Activated T-cell treated with anti-CD3 and anti-CD28 coated beads for 48 hours (primary cell): ENCODE measurements around the gene TOGARAM2.

Source experiments
- DNase-seq: peaks from one replicate; pipeline ENCODE4 v3.0.0-alpha.2; 2020; ENCODE audit warnings: low read depth

The TOGARAM2 gene

DNA sequence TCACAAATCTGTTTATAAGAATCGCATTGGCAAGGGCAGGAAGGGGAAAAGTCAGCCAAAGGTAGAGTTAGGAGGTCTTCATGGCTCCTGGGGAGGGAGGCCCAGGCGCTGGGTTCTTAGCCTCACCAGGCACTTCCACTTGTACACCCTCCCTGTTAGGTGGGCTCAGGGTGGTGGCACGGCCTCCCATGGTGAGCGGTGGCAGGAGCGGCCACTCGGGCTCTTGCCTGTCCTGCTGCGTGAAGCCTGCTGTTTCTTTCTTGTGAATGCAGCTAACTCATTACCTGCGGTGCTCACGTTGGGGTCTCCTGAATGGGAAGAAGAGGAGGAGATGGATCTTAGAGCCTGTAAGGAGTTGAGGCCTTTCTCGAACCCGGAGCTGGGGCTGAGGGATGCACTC, 40.8 kb downstream of the TOGARAM2 start:
- no peak for DNase-seq

DNA sequence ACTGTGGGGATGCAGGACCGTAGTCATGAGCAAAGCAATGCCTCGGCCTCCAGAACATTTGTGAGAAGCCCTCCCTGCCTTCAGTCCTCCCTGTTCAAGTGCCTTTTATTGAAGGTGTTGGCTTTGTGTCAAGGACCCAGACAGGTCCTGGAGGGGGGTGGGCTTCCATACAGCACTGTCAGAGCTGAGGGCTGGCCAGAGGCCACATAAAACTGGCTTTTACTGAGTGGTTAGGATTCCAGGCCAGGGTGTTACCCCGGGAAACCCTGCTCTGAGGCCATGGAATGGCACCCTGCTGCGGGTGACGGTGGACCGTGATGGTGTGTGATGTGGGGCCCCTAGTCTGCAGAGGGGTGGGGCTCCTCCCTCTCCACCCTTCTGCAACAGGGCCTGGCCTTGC, 41.6 kb downstream of the TOGARAM2 start:
- DNase-seq = no peak

DNA sequence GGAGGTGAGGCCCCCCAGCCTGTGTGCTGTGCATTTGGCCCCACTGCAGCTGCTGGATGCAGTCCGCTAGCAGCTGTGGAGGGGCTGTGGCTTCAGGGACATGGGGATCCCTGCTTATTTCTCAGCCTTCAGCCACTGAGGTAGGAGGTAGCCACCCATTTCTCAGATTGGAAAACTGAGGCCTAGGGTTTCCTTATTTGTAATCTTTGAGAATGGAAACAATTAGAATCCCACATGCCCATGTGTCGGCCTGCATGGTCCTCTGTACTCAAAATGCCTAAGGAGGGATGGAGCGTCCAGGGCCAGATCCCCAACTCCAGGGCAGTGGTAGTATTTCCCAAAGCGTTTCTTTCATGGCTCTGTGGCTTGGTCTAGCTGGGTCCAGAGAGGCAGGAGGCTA, 42.1 kb downstream of the TOGARAM2 start:
- DNase-seq = no peak

DNA sequence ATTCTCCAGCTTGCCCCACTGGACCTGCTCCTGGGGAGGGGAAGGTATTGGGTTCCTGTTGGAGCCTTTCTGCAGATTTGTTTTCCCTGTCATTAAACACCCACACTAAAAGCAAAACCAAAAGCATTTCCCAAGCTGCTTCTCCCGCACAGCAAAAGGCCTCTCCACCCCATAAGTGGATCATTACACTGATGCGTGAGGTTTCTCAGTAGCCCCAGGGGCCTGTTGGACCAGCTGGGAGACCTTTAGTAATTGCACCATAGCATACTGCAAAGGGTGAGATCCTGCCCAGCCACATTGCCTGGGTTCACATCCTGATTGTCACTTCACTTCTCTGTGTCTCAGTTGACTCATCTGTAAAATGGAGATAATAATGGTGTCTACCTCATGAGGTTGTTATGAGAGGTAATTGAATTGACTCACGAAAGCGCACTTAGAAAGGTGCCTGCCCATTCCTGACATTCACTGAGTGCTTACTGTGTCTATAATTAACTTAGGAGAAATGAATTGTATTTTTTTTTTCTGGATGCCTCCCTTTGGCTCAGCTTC, 43.9 kb downstream of the TOGARAM2 start:
- no peak for DNase-seq

DNA sequence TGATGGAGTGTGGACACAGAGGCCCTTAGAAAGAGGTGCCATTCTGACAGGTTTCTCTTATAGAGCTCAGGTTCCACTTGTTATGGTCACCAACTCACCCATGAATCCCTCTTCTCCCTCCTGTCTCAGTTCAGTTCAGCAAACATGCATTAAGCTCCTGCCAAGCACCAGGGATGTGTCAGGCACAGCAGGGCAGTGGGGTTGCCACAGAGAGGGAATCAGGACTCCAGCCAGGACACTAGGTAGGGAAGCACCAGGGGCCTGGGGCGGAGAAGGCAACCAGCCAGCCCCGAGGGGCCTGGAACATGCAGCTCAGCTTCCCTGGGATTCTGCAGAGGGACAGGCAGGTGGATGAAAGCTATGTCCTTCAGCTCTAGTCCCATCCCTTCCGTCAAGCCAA, 44.6 kb downstream of the TOGARAM2 start:
- DNase-seq = no peak

DNA sequence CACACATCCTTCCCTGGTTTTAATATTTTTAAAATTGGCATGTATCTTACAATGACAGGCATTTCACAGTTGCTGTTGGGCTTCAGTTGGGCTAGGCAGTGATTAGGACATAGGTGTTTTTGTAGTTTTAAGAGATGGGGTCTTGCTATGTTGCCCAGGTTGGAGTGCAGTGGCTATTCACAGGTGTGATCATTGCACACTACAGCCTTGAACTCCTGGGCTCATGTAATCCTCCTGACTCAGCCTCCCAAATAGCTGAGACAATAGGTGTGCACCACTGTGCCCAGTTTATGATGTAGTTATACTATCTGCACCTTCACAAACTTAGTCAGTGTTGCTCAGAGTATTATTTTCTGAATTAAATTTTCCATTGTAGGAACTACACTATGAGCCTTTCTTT, 49.9 kb downstream of the TOGARAM2 start:
- no peak for DNase-seq

DNA sequence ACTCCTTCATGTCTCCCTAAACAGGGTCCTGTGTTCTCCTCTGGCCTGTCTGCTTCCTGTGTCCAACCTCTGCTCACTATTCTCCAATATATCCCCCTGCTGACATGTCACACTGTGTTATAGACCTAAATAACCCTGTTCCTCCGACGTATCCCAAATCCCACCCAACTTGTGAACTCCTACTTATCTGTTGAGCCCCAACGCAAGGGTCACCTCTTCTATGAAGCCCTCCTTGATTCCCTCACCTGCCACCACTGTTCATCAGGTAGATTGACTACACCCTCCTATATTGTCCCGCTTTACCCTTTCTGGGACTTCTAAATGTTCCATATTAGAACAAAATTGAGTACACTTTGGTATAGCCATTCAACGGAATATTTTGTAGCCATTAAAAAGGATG, 51.1 kb downstream of the TOGARAM2 start:
- DNase-seq = no peak

DNA sequence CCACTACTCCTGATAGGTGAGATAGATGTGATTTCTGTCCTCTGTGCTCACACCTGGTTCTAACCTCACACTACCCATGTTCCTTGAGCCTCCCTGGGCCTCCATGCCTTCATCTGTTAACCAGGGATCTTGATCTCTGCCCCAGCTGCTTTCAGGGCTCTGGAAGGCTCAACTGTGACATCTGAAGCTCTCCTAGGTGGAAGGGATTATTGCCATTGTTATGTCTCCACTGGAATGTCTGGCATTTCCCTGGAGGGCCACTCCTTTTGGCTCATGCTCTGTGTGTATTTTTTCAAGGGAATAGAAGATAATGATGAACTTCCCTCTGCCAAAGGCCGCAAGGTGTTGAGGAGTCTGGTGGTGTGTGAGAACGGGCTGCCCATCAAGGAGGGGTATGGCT, 52.1 kb downstream of the TOGARAM2 start:
- DNase-seq = no peak

DNA sequence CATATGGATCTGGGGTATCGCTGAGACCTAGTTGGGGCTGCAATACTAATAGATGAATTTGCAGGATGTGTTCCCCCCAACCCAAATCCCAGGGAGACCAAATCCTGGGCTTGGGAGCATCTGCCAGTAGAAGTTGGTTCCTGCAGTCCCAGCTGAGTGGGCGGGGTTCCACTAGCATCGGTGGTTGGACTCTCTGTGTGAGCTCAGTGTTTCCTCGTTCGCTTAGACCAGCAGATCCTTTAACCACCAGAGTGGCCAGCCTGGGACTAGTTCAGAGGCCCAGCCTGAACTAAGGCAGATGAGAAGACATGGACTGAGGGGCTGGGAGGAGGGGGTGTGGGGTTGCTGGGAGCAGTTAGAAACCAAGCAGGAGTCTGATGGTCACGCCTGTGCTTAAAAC, 52.6 kb downstream of the TOGARAM2 start:
- DNase-seq = no peak

DNA sequence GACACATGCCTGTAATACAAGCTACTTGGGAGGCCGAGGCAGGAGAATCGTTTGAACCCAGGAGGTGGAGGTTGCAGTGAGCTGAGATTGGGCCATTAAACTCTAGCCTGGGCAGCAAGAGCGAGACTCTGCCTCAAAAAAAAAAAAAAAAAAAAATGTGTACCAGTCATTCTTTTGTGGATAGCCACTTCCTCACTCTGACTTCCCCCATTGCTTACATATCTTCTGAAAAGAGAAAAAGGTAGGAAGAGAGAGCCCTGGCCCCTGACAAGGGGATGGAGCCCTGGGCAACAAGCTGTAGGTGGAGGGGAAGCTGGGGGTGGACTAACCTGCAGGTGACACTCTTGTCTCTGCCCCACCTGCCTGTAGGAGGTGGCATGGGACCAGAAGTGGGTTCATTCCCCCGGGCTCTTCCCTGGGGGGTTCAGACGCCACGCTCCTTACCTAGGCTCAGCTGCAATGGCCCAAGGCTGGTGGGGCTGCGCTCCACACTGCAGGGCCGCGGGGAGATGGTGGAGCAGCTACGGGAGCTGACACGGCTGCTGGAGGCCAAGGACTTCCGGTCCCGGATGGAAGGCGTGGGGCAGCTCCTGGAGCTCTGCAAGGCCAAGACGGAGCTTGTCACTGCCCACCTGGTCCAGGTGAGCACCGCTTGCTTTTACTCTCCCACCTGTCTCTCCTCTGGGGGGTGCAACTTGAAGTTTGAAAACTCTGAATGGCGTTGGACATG, 54.1 kb downstream of the TOGARAM2 start:
- DNase-seq = no peak

DNA sequence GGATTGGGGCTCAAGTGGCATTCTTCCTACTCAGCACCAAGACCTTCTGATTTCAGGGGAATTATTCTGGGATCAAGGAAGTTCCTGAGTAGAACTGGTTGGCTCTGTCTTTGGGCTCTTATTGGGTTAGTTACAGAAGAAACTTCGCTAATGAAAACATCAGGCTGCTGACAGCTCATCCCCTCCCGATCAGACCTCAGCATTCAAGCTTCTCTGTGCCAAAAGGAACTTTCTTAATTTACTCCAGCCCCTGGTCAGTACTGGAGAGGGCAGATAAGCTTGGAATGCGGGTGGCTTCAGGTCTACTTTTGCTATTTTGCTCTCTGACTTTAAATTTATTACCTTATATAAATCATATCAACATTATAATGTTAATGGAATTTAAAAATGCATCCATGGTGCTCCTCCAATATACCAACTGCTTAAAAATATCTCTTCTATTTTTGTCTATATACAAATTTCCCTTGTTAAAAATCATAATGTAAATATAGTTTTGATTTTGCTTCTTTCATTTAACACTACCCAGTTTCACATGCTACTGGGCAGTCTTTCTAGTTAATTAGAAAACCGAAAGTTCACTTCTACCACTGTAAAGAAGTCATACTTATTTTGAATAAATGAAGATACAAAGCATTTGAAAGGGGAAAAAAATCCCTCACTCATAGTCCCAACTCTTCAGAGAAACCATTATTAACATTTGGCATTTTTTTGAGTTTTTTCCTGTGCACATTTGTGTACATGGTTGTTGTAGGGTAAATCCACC, 58.8 kb downstream of the TOGARAM2 start:
- DNase-seq = no peak

DNA sequence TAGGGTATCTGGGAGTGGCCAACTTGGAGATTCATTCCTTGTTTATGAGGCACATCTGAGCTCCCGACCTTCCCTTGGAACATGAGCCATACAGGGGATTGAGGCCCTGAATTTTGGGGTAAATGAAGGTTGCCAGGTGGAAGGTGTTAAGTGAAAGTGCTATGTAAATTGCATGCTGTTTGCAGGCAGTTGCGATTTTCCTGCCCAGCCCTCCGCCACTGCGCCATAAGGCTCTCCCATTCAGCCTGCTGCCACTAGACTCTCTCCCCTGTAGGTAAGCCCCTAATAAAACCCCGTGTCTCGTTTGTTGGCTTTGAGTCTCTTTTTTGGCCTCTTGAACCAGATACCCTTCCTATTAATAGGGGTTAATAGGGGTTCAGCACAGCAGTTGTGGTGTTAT, 59.5 kb downstream of the TOGARAM2 start:
- no peak for DNase-seq

DNA sequence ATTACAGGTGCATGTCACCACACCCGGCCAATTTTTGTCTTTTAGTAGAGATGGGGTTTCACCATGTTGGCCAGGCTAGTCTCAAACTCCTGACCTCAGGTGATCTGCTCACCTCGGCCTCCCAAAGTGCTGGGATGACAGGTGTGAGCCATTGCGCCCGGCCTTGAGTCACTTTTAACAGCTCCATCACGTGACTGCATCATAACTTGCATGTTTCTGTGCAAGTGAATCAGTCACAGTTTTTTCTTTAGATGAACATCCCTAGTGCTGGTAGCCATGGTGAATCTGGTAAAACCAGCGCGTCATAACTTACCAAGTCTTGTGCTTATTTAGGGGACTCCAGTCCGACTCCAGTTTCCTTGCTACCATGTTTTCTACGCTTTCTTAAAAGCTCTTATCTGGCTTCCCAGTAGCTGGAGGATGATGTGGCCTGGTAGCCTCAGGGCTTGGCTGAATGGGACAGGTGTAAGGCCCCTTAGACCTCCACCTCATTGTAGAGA, 60.1 kb downstream of the TOGARAM2 start:
- DNase-seq = no peak

DNA sequence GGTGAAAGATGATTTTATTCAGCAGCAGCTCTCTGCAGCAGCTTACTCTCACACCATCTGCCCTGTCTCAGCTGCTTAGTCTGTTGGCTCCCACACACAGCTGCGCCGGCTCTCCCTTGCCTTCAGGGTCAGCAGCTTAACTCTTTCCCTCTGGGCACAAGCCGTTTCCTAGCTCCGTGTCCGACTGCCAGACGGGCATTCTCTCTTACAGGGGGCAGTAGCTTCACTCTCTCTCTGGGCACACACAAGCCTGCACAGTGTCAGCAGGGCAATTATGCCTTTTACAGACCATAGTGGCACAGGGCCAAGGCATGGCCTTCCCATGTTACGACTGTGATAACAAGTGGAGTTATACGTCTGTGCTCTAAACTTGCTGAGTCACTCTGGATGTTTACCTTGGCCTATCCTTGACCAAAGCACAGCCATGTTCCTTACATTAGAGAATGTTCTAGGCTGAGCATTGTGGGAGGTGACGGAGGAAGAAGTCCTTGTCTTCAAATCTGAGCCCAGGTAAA, 61.5 kb downstream of the TOGARAM2 start:
- DNase-seq = no peak

DNA sequence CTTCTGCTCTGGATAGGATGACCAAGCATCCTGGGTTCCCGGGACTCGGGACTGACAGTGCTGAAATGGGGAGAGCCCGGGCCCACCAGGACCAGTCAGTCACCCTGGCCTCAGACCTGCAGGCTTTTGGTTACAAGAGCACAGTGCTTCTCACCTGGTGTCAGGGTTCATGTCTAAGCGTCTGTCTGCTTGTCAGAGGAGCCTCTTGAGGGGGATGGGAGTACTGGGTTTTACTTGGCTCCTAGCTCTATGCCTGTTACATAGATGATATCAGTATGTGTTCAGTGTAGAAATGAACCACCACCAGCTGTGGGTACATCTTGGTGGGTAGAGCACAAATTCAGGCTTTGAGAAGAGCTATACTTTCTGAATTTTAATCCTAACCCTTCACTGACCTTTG, 63.4 kb downstream of the TOGARAM2 start:
- no peak for DNase-seq

DNA sequence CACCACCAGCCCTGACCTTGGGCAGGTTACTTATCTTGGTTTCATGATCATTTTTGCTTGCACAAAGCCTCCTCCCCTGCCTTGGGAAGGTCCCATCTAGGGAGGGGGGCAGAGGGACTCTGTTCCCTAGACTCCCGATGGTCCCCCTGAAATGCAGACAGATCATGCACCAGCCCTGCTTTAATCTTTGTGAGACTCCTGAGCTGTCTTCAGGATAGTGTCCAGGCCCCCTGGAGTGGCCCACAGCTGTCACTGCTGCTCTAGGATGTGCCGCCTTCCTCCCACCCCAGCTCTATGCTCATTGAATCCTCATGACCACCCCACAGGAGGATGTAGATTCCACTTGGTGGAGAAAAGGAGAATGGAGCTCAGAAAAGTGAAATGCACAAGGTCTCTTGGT, 65.2 kb downstream of the TOGARAM2 start:
- no peak for DNase-seq

DNA sequence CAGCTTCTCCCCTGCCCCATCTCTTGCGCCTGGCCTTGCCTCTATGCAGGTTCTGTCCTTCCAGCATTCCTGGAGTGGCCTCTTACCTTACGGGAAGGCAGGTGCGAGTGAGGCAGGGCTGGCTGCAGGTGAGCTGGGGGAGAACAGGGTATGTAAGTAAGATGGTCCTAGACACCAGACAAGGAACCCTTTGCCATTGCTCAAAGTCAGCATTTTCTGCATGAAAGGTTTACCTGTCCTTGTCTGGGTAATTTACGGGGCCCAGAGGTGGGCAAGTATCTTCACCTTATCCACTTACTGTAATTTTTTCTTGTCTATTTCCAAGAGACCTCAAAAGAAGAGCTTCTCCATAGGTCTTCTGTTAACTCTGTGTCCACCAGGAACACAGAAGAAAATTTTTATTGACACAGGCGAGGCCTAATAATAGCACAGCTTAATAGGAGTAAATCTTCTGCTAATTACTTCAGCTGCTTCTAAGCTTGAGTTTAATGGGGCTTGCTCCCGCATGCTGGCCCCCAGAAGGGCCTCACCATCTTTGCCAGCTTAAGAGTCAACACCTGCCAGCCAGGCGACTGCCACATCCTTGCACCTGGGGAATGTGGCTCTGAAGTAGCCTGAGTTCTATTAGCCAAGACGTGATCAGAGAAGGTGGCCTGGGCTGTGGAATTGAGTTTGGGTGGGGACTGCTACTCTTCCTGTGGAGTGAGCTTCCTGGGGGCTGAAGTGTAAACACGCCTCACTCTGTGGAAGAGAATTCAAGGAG, 66.2 kb downstream of the TOGARAM2 start:
- no peak for DNase-seq

DNA sequence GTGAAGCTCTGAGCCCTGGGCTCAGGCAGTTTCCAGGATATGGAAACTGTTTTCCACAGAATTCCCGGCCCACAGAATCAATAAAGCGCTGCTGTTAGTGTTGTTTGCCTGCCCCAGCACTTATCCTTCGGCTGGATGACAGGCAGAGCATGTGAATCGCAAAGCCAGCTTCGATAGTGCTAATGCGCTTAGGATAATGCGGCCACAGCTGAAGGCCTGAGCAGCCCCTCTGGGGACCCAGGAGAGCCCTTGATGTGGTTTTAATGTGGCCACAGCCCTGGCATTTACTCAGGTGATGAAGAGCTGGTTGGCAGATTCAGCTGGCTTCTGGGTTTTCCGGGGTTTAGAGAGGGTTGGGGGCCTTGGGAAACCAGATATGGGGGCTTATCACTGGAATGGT, 69.5 kb downstream of the TOGARAM2 start:
- DNase-seq = no peak

DNA sequence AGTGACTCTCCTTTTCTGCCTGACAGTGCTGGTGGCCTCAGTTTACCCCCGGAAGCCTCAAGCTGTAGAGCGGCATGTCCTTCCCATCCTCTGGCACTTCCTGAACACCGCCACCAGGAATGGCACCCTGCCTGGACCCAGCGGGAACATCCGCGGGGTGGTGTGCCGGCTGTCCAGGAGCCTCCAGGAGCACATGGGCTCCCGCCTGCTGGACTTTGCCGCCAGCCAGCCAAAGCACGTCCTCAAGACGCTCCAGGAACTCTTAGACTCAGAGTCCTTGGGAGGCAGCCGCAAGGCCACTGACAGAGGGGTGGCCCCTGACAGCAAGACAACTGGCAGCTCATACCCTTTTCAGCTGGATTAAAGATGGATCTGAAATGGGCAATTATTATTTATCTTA, 70.6 kb downstream of the TOGARAM2 start:
- no peak for DNase-seq

DNA sequence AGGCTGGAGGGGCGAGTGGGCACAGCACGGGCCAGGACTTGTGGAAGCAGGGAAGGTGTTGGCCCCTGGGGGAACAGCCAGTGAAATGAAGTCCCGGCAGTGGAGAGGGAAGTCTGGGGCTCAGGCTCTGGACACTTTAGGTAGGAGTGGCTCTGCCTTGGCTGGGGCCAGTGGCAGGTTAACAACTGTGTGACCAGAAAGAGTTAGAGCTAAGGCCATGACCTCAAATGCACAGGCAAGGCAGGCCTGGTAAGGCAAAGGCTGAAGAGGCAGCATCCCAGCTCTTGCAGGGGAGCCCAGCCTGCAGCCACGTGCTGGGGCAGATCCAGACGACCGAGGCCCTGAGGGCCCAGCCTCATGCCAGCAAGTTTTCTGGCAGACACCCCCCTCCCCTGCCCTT, 71.7 kb downstream of the TOGARAM2 start:
- DNase-seq = no peak

DNA sequence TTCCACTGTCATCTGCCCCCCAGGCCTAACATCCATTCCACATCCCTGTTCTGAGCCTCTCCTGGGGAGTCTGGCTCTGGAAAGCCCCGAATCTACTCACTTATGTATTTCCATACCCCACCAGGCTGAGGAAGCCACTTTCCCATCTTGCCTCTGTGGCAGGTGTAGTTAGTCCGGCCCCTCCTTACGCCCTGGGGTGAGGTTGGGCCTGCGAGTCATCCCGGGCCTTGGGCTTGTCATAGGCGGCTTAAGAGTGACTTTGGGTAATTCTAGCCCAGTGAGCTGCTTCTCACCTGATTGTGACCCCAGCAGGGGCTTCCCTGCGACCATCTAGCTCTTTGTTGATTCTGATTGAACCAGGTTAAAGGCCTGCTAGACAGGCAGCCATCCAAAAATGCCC, 72.1 kb downstream of the TOGARAM2 start:
- no peak for DNase-seq

DNA sequence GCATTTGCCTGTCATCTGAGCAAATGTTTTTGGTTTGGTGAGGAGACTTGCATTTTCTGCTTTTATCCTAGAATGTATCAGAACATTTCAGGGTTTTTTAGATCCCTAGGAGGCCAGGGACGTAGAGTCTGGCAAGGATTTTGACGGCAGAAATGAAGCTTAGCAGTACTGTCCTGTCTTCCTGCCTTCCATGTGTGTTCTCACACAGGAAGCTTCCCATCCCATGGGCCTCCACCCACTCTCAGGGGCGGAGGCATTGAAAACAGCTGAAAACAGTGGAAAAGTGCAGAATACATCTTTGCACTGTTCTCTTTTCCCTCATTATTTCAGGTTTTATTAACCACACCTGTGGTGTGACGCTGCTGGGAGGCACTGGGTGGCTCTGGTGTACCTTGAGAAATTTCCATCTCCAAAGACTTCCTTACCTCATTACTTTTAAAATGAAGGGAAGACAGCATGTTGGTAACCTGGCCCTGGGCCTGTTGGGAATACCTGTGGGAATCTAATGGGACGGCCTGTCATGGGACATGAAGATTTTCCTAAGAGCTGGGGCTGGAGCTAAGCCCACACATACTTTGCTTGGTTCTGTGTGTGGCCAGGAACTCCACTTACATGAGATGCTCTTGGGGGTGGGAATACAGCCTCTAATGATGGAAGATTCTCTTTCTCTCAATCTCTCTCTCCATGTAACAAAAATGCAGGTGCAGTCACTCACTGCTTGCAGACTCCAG, 72.7 kb downstream of the TOGARAM2 start:
- no peak for DNase-seq
